ENCODE results near the gene LDB2.
"Not testable (repeated sequence)": the region's sequence is repeated elsewhere in the genome, so short reads cannot be mapped to it uniquely, and the experiment has no call there.

The LDB2 gene

DNA sequence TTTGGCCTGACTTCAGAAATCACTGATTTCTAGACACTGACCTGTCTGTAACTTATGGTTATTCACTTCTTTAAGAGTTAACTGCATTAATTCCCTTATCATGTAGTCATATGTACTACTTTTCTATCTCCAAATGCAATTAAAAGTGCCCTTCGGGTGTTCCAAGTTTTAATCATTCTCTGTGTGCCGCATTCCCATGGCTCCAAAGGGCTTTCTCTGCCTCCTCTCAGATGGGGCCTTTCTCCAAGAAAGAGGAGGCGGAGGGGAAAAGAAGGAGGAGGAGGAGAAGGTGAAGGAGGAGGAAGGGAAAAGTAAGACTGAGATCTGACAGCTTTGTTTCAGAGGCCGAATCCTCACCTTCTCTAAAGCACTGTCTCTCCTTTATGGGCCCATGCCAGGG, 325.8 kb downstream of the LDB2 start:
- H3K36me3 Mint-ChIP-seq (ENCODE audit: low read depth) = no peaks in the 10 kb centered on the region
- peaks cover 3% of the 10 kb centered on the region for H3K9me3 Mint-ChIP-seq
- DNase-seq (no peak), ATAC-seq (no peak)
- peaks cover 3% of the 10 kb centered on the region for H3K27me3 Mint-ChIP-seq
- no peak overlapping the region for H3K4me3 Mint-ChIP-seq
- H3K4me1 Mint-ChIP-seq = no peaks in the 10 kb centered on the region
- H3K27ac Mint-ChIP-seq = no peak overlapping the region

DNA sequence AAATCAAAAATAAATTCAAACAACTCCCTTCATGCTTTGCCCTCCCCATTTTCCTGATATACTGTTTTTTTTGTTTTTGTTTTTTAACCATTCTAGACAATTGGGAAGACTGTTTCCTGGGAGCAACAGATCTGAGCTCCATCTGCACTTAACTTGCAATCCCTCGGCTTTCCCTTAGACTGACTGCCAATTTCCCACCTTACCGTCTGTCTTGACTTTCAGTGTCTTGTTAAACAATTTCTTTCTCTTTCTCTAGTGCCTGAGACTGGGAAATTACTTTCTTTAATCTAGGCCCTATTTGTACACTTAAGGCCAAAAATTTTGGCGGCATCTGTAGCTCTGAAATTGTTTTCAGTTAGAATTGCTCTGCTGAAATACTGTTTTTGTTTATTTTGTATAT, 326.3 kb downstream of the LDB2 start:
- ATAC-seq (no peak), DNase-seq (no peak)
- no peaks in the 10 kb centered on the region for H3K36me3 Mint-ChIP-seq (ENCODE audit: low read depth)
- H3K9me3 Mint-ChIP-seq = peaks cover 3% of the 10 kb centered on the region
- no peaks in the 10 kb centered on the region for H3K4me1 Mint-ChIP-seq
- H3K27ac Mint-ChIP-seq = no peak overlapping the region
- peaks cover 3% of the 10 kb centered on the region for H3K27me3 Mint-ChIP-seq
- H3K4me3 Mint-ChIP-seq = no peak overlapping the region

DNA sequence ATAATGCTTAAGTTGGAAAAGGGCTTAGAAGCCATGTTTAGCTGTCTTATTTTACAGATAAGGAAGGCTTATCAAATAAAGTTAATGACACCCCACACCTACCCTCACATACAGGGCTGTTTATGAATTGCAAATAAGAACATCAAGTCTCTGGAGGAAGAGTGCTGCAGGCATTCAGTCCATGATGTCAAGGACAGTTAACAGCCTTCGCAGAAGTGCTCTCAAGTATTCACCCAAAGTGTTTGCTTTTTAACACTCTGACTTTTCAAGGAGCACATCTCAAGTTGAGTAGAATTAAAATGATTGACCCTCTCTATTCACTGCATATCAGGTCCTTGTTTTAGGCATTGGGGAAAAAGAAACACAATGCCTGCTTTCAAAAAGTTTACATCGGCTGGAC, 328.7 kb downstream of the LDB2 start:
- no peaks in the 10 kb centered on the region for H3K4me1 Mint-ChIP-seq
- H3K4me3 Mint-ChIP-seq = no peak overlapping the region
- no peaks in the 10 kb centered on the region for H3K36me3 Mint-ChIP-seq (ENCODE audit: low read depth)
- DNase-seq = no peak
- H3K9me3 Mint-ChIP-seq = no peaks in the 10 kb centered on the region
- no peaks in the 10 kb centered on the region for H3K27me3 Mint-ChIP-seq
- ATAC-seq = no peak
- no peak overlapping the region for H3K27ac Mint-ChIP-seq

DNA sequence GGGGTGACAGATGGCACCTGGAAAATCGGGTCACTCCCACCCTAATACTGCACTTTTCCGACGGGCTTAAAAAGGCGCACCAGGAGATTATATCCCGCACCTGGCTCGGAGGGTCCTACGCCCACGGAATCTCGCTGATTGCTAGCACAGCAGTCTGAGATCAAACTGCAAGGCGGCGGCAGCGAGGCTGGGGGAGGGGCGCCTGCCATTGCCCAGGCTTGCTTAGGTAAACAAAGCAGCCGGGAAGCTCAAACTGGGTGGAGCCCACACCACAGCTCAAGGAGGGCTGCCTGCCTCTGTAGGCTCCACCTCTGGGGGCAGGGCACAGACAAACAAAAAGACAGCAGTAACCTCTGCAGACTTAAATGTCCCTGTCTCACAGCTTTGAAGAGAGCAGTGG, 341.1 kb downstream of the LDB2 start:
- H3K4me1 Mint-ChIP-seq; H3K4me3 Mint-ChIP-seq; H3K27ac Mint-ChIP-seq; ATAC-seq; H3K9me3 Mint-ChIP-seq; H3K36me3 Mint-ChIP-seq (ENCODE audit: low read depth); H3K27me3 Mint-ChIP-seq; DNase-seq: not testable (repeated sequence)

DNA sequence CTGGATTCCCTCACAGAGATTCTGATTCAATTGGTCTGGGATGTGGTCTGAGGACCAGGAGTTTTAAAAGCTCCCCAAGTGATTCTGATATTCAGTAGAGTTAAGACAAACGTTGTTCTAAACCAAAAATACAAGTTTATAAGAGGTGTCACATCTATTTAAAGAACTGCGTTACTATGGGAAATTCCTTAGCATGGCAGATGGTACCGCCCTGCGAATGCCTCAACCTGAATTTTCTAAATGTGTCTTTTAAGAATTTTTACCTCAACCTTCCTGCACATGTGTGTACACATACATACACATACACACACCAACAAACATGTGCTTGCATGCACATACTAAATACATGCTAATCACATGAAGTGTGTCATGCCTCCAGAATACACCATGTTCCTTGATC, 343.3 kb downstream of the LDB2 start:
- H3K27ac Mint-ChIP-seq = no peak overlapping the region
- H3K4me3 Mint-ChIP-seq = no peak overlapping the region
- no peaks in the 10 kb centered on the region for H3K36me3 Mint-ChIP-seq (ENCODE audit: low read depth)
- ATAC-seq (no peak), DNase-seq (no peak)
- H3K4me1 Mint-ChIP-seq = no peaks in the 10 kb centered on the region
- H3K9me3 Mint-ChIP-seq = no peaks in the 10 kb centered on the region
- peaks cover 2% of the 10 kb centered on the region for H3K27me3 Mint-ChIP-seq

DNA sequence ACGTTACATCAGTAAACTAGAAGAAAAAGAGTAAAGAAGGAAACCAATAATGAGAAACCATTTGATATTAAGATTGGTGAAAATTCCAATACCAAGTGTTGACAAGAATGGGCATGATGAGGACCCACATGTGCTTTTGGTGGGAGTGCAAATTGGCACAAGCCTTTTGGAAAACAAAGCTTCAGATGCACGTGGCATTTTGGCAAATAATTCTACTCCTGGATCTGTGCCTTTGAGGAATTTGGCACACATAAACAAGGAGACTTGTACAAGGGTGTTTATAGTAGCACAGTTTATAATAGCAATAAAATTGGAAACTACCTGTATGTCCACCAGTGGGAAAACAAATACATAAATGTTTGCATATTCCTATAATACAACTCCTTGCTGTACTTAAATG, 347.9 kb downstream of the LDB2 start:
- peaks cover 2% of the 10 kb centered on the region for H3K27me3 Mint-ChIP-seq
- DNase-seq (no peak), ATAC-seq (no peak)
- no peaks in the 10 kb centered on the region for H3K4me1 Mint-ChIP-seq
- H3K4me3 Mint-ChIP-seq = no peak overlapping the region
- no peak overlapping the region for H3K27ac Mint-ChIP-seq
- no peaks in the 10 kb centered on the region for H3K9me3 Mint-ChIP-seq
- H3K36me3 Mint-ChIP-seq (ENCODE audit: low read depth) = no peaks in the 10 kb centered on the region

DNA sequence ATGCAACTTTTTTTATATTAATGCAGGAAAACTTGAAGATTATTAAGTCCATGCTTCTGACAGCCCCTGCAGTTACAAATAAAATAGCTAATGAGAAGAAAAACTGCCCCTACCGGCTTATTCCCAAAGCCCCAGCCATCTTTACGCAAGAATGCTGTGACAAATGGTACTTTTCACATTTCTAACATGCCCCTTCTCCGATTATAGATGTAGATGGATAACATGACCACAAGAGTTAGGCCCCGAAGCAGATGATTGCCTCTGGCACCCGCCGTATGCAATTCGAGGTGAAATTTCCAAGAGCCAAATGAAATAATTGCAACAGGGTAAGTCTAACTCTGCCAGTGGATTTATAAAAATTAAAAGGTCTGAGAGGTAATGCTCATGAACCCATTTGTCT, 352.8 kb downstream of the LDB2 start:
- Mint-ChIP-seq H3K4me3 (no peak overlapping the region), H3K9me3 (no peaks in the 10 kb centered on the region), H3K27me3 (peaks cover 1% of the 10 kb centered on the region), H3K4me1 (no peaks in the 10 kb centered on the region), H3K27ac (no peak overlapping the region), H3K36me3 (ENCODE audit: low read depth) (no peaks in the 10 kb centered on the region)
- ATAC-seq = no peak
- DNase-seq = no peak

DNA sequence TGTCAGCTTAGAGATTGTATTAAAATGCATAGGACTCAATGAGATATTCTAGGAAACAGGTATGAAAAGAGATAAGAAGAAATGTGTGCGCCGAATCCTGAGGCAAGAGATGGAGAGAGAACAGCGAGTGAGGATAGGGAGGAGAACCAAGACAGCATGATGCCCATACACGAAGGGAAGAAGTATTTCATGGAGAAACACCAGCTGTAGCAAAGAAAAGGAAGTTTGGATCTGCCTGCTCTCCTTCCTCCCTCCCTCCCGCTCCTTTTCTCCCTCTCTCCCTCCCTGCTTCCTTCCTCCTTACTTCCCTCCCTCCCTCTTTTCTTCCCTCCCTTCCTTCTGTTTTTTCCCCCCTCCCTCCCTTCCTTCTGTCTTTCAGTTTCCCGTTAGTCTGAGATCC, 353.6 kb downstream of the LDB2 start:
- Mint-ChIP-seq H3K9me3 (no peaks in the 10 kb centered on the region), H3K27me3 (peaks cover 1% of the 10 kb centered on the region), H3K36me3 (ENCODE audit: low read depth) (no peaks in the 10 kb centered on the region), H3K4me3 (no peak overlapping the region), H3K4me1 (no peaks in the 10 kb centered on the region), H3K27ac (no peak overlapping the region)
- DNase-seq (no peak), ATAC-seq (no peak)

DNA sequence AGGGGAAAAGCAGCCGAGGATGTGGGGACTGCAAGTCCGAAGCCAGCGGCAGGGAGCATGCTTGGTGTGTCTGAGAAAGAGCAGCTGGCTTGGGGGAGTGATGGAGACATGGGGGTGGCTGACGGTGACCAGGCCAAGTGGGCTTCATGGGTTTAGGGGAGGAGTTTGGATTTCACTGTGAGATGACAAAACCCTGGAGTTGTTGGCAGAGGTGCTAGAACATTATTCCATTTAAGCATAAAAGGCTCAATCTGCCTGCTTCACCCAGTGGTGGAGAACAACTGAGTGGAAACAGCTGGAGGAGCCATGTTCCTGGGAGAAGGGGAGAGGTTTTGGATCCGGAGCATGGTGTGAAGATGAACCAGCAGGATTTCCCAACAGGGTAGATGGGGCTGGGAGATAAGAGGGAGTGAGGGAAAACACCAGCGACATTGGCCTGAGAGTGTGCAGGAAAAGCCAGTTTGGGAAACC, 354.2 kb downstream of the LDB2 start:
- no peaks in the 10 kb centered on the region for H3K9me3 Mint-ChIP-seq
- no peaks in the 10 kb centered on the region for H3K4me1 Mint-ChIP-seq
- ATAC-seq (no peak), DNase-seq (no peak)
- no peak overlapping the region for H3K27ac Mint-ChIP-seq
- peaks cover 1% of the 10 kb centered on the region for H3K27me3 Mint-ChIP-seq
- no peak overlapping the region for H3K4me3 Mint-ChIP-seq
- H3K36me3 Mint-ChIP-seq (ENCODE audit: low read depth) = no peaks in the 10 kb centered on the region

DNA sequence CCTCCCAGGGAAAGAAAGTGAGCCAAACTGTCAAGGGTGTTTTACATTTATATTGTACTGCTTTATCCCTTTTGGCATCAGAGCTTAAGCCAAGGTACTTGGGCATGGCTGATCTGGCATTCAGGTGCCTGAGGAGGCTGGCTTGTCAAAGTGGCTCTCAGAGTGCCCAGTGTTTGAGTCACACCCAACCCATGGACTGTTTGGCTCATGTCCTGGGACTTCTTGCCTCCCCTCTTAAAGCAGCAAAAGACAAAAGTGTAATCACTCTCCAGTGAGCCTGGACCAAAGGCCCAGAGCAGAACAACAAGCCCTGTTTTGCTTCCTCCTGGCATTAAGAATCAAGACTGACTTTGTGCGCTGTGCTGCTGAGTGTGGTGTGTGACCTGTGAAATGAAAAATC, 360.5 kb downstream of the LDB2 start:
- Mint-ChIP-seq H3K9me3 (no peaks in the 10 kb centered on the region), H3K4me1 (no peaks in the 10 kb centered on the region), H3K27ac (no peak overlapping the region), H3K36me3 (ENCODE audit: low read depth) (no peaks in the 10 kb centered on the region), H3K27me3 (no peaks in the 10 kb centered on the region), H3K4me3 (no peak overlapping the region)
- DNase-seq (no peak), ATAC-seq (no peak)

DNA sequence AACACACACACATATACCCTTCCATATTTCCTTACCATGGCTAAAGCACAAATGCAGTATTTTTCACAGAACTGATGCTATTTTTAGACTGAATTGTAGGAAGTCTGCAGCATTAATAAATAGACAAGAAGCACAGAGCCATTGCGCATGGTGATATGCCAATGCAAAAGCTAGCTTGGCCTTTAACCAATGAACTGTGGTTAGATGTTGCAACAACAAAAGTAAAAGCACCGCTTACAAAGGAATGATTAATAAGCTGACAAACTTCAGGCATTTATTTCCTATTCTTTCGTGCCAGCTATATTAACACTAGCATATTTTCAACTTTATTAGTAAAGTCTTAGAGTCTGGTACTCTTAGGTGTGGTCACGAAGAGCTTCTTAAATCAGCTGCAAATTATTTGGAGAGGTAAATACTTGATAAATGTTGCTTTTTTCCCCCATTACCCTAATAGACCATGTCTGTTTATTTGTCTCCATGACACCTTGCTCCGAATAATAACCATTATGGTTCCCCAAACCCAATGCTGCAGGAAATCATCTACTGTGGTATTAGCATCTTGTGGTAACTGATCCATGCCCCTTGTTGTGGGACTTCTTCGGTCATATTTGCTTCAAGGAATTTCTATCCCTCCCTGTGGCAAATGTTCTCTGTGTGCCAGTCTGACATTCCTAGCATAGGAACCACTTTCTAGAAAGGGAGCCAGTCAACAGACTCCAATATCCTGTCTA, 366.0 kb downstream of the LDB2 start:
- no peaks in the 10 kb centered on the region for H3K9me3 Mint-ChIP-seq
- H3K36me3 Mint-ChIP-seq (ENCODE audit: low read depth) = no peaks in the 10 kb centered on the region
- DNase-seq = no peak
- H3K27me3 Mint-ChIP-seq = no peaks in the 10 kb centered on the region
- no peak overlapping the region for H3K4me3 Mint-ChIP-seq
- ATAC-seq = no peak
- no peak overlapping the region for H3K27ac Mint-ChIP-seq
- H3K4me1 Mint-ChIP-seq = no peaks in the 10 kb centered on the region

DNA sequence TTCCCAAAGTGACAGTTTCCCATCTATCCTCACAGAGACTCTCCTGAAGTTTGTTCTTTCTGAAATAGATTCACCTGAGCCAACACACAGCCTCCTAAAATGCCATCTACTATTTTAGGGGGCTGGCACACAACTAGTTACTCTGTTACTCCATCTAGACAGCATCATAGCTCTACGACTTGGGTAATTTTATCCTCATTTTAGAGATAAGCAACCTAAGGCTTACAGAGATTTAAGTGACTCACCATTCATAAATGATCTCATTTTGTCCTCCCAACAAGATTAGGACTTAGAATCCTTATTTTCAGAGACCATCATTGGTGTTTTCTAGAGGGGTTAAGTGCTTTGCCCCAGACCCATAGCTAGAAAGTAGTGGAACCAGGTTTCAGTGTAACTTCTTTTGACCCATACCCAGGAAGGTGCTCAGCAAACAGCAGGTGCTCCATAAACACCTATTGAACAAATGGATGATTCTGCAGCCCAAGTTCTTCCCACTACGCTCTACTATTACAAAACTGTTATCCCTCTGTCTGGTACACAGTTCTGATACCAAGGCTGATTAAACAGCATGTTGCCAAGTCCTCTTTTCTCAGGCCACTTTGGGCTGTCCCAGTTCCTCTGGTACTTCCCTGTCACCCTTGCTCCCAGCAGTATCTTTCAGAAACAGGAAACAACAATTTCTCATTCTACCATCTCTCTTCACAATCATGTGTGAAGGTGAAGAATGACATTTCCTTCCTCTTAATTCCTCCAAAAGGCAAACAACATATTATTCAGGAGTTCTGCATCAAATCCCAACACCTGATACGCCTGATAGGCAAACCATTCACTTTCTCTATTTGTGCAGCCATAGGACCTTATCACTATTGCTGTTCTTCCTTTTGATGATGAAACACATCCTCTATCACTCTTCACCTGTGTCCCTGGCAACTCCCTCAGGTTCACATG, 367.5 kb downstream of the LDB2 start:
- H3K27ac Mint-ChIP-seq = no peak overlapping the region
- no peak for DNase-seq
- no peak overlapping the region for H3K4me3 Mint-ChIP-seq
- no peaks in the 10 kb centered on the region for H3K9me3 Mint-ChIP-seq
- H3K27me3 Mint-ChIP-seq = no peaks in the 10 kb centered on the region
- no peak for ATAC-seq
- H3K36me3 Mint-ChIP-seq (ENCODE audit: low read depth) = no peaks in the 10 kb centered on the region
- no peaks in the 10 kb centered on the region for H3K4me1 Mint-ChIP-seq

DNA sequence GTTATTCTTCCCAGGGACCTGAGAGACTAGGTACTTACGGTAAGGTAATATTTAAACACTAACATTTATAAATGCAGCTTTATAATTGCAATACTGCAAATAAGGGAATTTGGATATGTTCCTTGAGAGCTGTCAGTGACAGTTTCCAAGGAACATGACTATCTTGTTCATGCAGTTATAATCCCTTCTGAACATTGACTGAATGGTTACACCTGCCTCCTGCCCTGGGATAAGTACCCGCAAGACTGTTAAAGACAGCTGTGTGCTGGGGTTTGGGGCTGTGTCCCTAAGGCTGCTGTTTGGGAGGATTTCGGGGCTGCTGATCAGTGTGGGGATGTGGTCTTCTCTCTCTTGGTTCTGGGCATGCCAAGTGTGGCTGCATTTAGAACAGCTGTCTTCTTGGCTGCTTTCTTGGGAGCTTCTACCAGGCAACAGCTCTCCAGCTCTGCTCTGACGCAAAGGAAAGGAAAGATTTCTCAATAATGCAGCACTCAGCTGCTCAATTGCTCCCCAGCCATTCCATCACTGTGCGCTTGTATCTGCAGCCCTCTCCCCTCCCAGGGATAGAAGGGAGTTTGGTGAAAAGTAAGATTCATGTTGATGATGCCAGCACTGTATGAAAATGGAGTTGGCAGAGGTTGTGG, 373.4 kb downstream of the LDB2 start:
- Mint-ChIP-seq H3K4me1 (no peaks in the 10 kb centered on the region), H3K27ac (no peak overlapping the region), H3K4me3 (no peak overlapping the region), H3K9me3 (no peaks in the 10 kb centered on the region), H3K27me3 (no peaks in the 10 kb centered on the region), H3K36me3 (ENCODE audit: low read depth) (no peaks in the 10 kb centered on the region)
- DNase-seq (no peak), ATAC-seq (no peak)

DNA sequence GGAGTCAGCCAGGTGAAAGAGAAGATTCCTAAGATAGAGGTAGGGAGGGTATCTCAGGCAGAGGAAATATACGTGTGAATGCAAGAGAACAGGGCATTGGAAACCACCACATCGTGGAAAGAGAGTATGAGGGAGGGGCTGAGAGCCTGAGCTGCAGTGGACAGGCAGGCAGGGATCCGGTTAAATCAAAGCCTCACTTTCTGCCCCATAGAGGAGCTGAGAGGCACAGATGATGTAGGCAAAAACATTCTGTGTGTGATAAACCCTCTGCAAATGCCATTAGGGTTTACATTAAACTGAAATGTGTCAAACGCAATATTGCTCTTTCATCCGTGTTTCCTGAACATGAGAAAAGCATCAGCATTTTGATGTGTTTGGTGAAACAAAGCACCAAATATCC, 374.0 kb downstream of the LDB2 start:
- no peaks in the 10 kb centered on the region for H3K4me1 Mint-ChIP-seq
- H3K36me3 Mint-ChIP-seq (ENCODE audit: low read depth) = no peaks in the 10 kb centered on the region
- H3K4me3 Mint-ChIP-seq = no peak overlapping the region

DNA sequence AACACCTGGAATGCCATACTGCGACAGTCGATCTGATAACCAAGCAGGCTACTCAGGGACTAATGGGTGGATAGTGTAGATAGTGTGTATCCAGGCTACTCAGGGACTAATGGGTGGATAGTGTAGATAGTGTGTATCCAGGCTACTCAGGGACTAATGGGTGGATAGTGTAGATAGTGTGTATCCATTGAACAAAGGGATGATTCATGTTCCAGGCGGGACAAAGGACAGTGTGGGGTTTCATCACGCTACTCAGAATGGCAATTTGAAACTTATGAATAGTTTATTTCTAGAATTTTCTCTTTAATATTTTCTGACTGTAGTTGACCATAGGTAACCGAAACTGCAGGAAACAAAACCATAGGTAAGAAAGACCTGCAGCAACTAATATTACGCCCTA, 374.9 kb downstream of the LDB2 start:
- not testable (repeated sequence) for DNase-seq; H3K36me3 Mint-ChIP-seq (ENCODE audit: low read depth); H3K4me1 Mint-ChIP-seq; H3K9me3 Mint-ChIP-seq; H3K4me3 Mint-ChIP-seq; H3K27ac Mint-ChIP-seq; H3K27me3 Mint-ChIP-seq; ATAC-seq

More for the DNA sequence above, 374.0 kb downstream of the LDB2 start:
- Mint-ChIP-seq H3K27ac (no peak overlapping the region), H3K9me3 (no peaks in the 10 kb centered on the region), H3K27me3 (no peaks in the 10 kb centered on the region)
- DNase-seq = no peak
- ATAC-seq = no peak
